Pons (tissue), 1 donor: ENCODE data around the gene PNKD.

Experiments
- DNase-seq: peaks from one replicate; pipeline ENCODE4 v3.0.0-alpha.2; 2016; ENCODE audit warnings: low spot score

Gene PNKD

GRCh38 chr2:218269900-218270720, at the start of gene PNKD, which contains the start of gene AAMP:
PNKD (plus strand) TSS chr2:218270519; CDS start chr2:218270536, 17 bp downstream.
AAMP (minus strand) TSS chr2:218270137; CDS start chr2:218270086, 51 bp downstream.
- DNase-seq = peak; percentile 100

GRCh38 chr2:218221000-218221399, 49.3 kb upstream of the PNKD start:
- DNase-seq = no peak

- no peak for DNase-seq
Measured at GRCh38 chr2:218223046-218223445, 47.3 kb upstream of the PNKD start.

- DNase-seq = no peak
Measured at GRCh38 chr2:218224186-218224585, 46.1 kb upstream of the PNKD start.

DNA sequence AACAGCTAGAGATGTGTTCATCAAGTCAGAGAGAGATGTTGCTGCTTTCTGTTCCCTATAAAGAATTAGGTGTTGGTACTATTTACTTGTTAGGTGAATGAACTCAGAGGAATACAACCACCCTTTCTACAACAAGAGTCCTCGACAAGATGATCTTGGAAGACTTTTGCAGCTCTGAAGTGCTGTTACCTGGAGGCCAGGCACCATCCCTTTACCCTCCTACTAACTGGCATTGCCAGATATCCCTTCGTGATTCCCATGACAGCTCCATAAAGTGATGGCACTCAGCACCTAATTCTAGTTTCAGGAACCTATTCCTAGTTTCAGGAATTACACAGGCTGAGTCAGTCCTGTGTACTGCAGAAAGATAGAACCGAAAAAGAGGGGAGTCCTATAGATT, 43.4 kb upstream of the PNKD start:
- no peak for DNase-seq

DNA sequence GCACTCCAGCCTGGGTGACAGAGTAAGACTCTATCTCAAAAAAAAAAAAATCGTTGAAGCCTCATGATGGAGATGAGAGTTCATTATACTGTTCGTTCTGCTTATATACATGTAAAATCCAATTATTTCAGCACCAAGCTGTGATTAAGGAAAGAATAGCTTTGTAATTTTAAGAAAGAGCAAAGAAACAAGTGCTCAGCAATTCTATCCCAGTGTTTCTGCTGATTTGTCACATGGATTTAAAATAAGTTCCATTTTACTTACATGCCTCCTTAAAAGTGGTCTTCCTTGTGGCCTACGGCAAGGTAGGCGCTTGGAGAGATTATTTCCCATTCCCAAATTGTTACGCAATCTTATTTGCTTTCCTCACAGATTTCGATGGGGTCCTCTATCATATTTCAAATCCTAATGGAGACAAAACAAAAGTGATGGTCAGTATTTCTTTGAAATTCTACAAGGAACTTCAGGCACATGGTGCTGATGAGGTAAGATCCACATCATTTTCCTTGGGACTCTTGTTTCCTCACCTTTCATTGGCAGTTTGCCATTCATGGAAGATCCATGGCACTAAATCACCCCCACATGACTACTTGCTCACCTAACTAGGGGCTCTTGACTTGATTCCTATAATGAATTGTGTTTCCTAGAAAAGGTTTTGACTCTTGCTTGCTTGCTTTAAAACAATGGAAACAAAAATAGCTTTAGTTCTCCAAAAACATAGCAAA, 41.8 kb upstream of the PNKD start:
- DNase-seq = no peak

DNA sequence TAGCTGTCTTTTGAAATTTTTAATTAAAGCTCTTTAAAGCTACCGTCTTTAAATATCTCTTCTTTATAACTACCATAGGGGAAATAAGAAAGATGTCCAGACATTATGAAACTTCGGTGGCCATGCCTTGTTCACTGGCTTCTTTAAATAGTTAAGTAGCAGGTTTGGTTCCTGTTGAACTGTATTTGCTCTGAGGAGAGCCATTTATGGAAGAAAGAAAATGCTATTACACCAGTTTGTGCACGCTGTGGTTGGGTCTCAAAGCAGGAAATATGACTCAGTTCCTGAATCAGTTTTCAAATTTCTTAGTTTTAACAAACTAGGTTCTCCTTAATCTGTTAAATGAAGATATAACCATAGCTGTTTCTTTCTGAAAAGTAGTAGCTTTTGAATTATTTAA, 41.1 kb upstream of the PNKD start:
- peak; percentile 66 for DNase-seq

DNA sequence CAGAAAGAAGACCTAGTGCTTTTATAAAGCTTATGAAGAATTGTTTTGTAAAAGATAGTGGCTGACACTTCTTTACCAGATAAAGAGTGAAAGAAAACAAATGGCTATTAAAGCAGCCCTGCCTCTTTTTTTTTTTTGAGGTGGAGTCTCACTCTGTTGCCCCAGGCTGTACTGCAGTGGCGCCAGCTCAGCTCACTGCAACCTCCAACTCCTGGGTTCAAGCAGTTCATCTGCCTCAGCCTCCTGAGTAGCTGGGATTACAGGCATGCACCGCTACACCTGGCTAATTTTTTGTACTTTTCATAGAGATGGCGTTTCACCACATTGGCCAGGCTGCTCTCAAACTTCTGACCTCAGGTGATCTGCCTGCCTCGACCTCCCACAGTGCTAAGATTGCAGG, 40.5 kb upstream of the PNKD start:
- no peak for DNase-seq

GRCh38 chr2:218230882-218231281, 39.4 kb upstream of the PNKD start:
- DNase-seq = no peak

DNA sequence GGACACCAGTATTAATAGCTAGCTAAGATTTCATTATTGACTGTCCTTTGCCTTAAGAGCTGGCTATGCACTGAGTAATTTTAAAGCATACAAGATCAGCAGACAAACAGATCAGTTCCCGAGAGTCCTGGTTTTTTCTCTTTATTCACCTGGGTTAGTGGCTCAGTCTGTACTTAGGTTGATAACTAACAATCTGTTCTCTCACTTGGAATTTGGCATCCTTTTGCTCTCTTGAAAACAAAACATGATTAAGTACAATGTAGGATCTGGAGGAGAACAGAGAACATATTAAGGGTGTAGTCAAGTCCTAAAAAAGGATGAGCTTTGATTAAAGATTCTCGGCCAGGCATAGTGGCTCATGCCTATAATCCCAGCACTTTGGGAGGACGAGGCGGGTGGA, 36.8 kb upstream of the PNKD start:
- DNase-seq = no peak

GRCh38 chr2:218234521-218234920, 35.8 kb upstream of the PNKD start:
- no peak for DNase-seq

DNA sequence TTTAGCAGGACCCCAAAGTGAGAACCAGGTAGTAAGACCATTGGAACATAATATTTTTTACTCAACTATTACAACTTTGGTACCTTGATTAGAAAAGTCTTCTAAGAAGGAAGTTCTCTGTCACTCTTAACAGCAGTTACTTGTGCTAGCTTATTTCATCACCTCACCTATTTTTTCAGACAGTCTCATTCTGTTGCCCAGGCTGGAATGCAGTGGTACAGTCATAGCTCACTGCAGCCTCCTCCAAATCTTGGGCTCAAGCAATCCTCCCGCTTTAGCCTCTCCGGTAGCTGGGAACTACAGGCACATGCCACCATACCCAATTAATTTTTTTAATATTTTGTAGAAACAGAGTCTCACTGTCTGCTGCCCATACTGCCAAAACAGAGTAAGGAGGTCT, 35.3 kb upstream of the PNKD start:
- DNase-seq = no peak

- no peak for DNase-seq
Measured at GRCh38 chr2:218236829-218237228, 33.5 kb upstream of the PNKD start.

GRCh38 chr2:218238887-218239286, 31.4 kb upstream of the PNKD start:
- no peak for DNase-seq

- DNase-seq = no peak
Measured at GRCh38 chr2:218244204-218244603, 26.1 kb upstream of the PNKD start.

DNA sequence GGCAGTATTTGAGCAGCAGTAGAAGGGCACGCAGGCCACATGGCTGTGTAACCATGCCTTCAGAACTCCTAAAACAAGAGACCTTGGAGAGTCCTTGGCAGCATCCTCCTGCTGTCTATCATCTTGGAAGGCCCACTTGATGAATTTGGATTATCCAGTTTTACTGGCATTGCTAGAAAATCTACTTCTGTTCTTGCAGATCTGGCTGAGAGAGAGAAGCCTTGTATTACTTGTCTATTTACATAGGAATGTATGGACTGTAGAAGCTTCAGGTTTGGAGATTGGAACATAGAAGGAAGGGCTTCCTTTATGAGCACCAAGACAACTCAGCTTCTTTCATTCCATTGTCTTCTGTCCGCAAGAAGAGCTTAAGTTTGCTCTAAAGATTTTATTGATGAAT, 25.7 kb upstream of the PNKD start:
- no peak for DNase-seq

GRCh38 chr2:218245214-218245613, 25.1 kb upstream of the PNKD start:
- DNase-seq = no peak

DNA sequence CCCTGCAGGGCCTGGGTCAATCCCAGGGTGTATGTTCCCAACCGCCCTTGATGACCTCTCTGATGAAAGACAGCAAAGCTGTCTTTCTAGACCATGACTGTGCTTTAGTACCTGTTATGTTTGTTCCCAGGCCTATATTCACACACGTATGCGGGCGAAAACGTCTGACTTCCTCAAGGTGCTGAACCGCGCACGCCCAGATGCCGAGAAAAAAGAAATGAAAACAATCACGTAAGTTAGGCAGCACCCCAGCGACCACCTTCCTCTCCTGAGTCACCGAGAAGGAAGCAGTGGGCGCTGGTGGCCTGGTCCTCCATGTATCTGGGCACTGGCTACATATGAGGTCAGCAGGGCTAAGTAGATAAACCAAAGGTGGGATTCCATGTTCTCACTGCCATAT, 20.6 kb upstream of the PNKD start:
- no peak for DNase-seq

DNA sequence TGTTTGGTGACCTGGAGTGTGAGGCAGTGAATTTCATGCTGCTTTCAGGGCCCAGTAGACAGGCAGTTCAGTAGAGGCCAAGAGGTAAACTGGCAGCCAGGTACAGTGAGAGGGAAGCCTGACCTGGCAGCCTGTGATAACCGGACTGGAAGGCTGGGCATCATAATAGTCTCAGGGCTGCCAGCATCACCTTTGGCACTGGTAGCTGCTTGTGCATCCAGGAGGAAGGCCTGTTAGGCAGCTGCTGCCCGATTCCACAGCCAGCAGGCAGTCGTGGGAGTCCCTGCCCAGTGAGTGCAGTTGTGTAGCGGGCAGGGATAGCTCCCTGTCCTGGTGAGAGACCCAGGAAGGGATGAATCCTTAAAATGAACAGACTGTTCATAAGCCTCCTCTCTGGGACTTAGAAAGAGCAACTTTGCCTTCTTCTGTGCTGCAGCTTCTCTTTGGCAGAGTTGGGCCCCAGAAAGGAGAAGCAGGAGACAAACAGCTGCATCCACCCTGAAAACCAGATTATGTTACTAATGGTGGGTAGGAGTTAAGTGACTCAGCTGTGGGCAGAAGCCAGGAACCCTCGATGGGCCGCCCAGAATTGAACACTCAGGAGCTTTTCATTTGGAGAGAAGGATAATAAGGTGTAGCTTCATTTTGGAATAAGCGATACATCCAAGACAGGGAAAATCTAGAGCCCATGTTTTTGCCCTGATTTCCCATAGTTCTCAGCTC, 17.6 kb upstream of the PNKD start:
- DNase-seq = no peak

DNA sequence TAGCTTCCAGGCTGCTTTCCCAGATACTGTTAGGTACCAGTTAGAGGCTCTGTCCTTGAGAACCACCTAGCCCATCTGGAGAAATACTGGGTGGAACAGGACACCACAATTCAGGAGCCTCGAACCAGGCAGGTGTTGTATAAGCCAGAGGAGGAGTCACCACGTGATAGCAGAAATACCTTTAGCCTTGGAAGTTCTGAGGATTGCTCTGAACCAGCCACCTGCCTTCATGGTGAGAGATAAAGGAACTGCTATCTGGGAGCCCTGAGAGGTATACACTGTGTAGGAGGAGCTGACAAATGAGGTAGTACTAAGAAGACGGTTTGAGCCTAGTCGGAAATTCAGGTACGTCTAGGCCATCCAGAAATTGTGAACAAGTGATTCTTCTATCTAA, 17.1 kb upstream of the PNKD start:
- no peak for DNase-seq

DNA sequence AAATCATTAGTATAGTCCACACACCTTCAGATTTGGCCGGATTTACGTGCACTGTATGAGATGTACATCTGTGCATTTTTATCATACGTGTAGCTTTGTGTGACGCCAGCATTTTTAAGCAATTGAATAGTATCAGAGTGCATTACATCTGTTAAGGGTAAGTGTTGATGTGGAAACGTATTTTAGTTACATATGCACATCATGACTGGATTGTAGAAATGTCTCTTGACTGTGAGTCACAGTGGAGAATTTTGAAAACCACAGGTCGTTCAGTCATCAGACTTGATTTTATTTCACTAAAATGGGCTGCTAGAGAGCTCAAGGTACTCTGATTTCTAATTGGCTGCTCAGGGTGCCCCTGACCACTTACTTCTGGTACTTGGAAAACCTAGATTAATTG, 14.9 kb upstream of the PNKD start:
- DNase-seq = no peak

- no peak for DNase-seq
Measured at GRCh38 chr2:218256612-218257350, 13.5 kb upstream of the PNKD start.
